GM19025 (cell line): Measurements from ENCODE around the gene CACNA1D.

Source experiments
- ATAC-seq: cut with Tn5 transposase; IDR thresholded peaks from one replicate; pipeline ENCODE4 v1.9.1; 2021; ENCODE audit warnings: mild to moderate bottlenecking, low read depth, moderate library complexity; ENCODE audit not compliant: unreplicated experiment

CACNA1D gene

GRCh38 chr3:53729618-53730017, 235.2 kb downstream of the CACNA1D start:
- ATAC-seq, result no peak

- no peak for ATAC-seq
Measured at GRCh38 chr3:53730576-53730975, 236.2 kb downstream of the CACNA1D start.

- ATAC-seq, result no peak
Measured at GRCh38 chr3:53731934-53732624, 237.7 kb downstream of the CACNA1D start.

- no peak for ATAC-seq
Measured at GRCh38 chr3:53733446-53733845, 239.0 kb downstream of the CACNA1D start.

- no peak for ATAC-seq
Measured at GRCh38 chr3:53739966-53740365, 245.6 kb downstream of the CACNA1D start.

GRCh38 chr3:53740956-53741355, 246.5 kb downstream of the CACNA1D start:
- no peak for ATAC-seq

- no peak for ATAC-seq
Measured at GRCh38 chr3:53744351-53744750, 249.9 kb downstream of the CACNA1D start.

GRCh38 chr3:53747559-53747958, 253.1 kb downstream of the CACNA1D start:
- ATAC-seq, result no peak

- peak; percentile 76 for ATAC-seq
Measured at GRCh38 chr3:53748512-53749271, 254.3 kb downstream of the CACNA1D start.

- ATAC-seq, result no peak
Measured at GRCh38 chr3:53749448-53749847, 255.0 kb downstream of the CACNA1D start.

GRCh38 chr3:53750253-53751210, 256.1 kb downstream of the CACNA1D start:
- no peak for ATAC-seq

GRCh38 chr3:53753518-53754183, 259.2 kb downstream of the CACNA1D start:
- ATAC-seq, result no peak

GRCh38 chr3:53754325-53754724, 259.9 kb downstream of the CACNA1D start:
- no peak for ATAC-seq

- no peak for ATAC-seq
Measured at GRCh38 chr3:53758846-53759245, 264.4 kb downstream of the CACNA1D start.

- ATAC-seq, result no peak
Measured at GRCh38 chr3:53763353-53763752, 268.9 kb downstream of the CACNA1D start.

GRCh38 chr3:53764026-53764775, 269.8 kb downstream of the CACNA1D start:
- no peak for ATAC-seq

- no peak for ATAC-seq
Measured at GRCh38 chr3:53765753-53766152, 271.3 kb downstream of the CACNA1D start.

GRCh38 chr3:53766706-53767105, 272.3 kb downstream of the CACNA1D start:
- no peak for ATAC-seq
